ENCODE data around the gene CAMTA1.
"Not testable (repeated sequence)": the region's sequence is repeated elsewhere in the genome, so short reads cannot be mapped to it uniquely, and the experiment has no call there.

Gene CAMTA1

GRCh38 chr1:7404046-7404742 is 618.9 kb downstream of the CAMTA1 start:
- no peak for DNase-seq

GRCh38 chr1:7405844-7406500 is 620.7 kb downstream of the CAMTA1 start:
- no peak for DNase-seq

- no peak for DNase-seq
Measured at GRCh38 chr1:7406641-7407543, 621.6 kb downstream of the CAMTA1 start.

GRCh38 chr1:7407544-7407895 is 622.3 kb downstream of the CAMTA1 start:
- no peak for DNase-seq

- DNase-seq, result no peak
Measured at GRCh38 chr1:7407980-7408770, 622.9 kb downstream of the CAMTA1 start.

GRCh38 chr1:7408771-7409150 is 623.5 kb downstream of the CAMTA1 start:
- no peak for DNase-seq

- no peak for DNase-seq
Measured at GRCh38 chr1:7409278-7409677, 624.0 kb downstream of the CAMTA1 start.

- no peak for DNase-seq
Measured at GRCh38 chr1:7410156-7410555, 624.9 kb downstream of the CAMTA1 start.

- DNase-seq, result not testable (repeated sequence)
Measured at GRCh38 chr1:7417618-7418017, 632.4 kb downstream of the CAMTA1 start.

- no peak for DNase-seq
Measured at GRCh38 chr1:7418442-7419080, 633.3 kb downstream of the CAMTA1 start.

GRCh38 chr1:7420098-7420445 is 634.8 kb downstream of the CAMTA1 start:
- no peak for DNase-seq

GRCh38 chr1:7420470-7421100 is 635.3 kb downstream of the CAMTA1 start:
- DNase-seq, result no peak

- no peak for DNase-seq
Measured at GRCh38 chr1:7421471-7422075, 636.3 kb downstream of the CAMTA1 start.

- no peak for DNase-seq
Measured at GRCh38 chr1:7422081-7422480, 636.8 kb downstream of the CAMTA1 start.

GRCh38 chr1:7422561-7422960 is 637.3 kb downstream of the CAMTA1 start:
- no peak for DNase-seq

- no peak for DNase-seq
Measured at GRCh38 chr1:7422966-7423365, 637.7 kb downstream of the CAMTA1 start.

GRCh38 chr1:7424352-7424890 is 639.2 kb downstream of the CAMTA1 start:
- no peak for DNase-seq

- DNase-seq, result no peak
Measured at GRCh38 chr1:7425229-7425628, 640.0 kb downstream of the CAMTA1 start.

- DNase-seq, result no peak
Measured at GRCh38 chr1:7425771-7426170, 640.5 kb downstream of the CAMTA1 start.

GRCh38 chr1:7426780-7427604 is 641.7 kb downstream of the CAMTA1 start:
- no peak for DNase-seq

Measured in NCI-H1105 treated with DMSO at 0.1 percent for 48 hours (cell line).